GM12875 (cell line): ENCODE data around the gene CD3E.

Experiments
- H3K4me3 ChIP-seq: one replicate; pipeline ENCODE4 v1.5.1; 2011; ENCODE audit warnings: low read depth, low read length, control low read depth
- TF ChIP-seq, protein P1 (sequence below): IDR thresholded peaks from 2 replicates; pipeline ENCODE4 v1.5.1; 2011; ENCODE audit warnings: low read depth, mild to moderate bottlenecking, control low read depth, inconsistent platforms, low read length, moderate library complexity, borderline replicate concordance; ENCODE audit not compliant: insufficient read depth

Gene CD3E

DNA sequence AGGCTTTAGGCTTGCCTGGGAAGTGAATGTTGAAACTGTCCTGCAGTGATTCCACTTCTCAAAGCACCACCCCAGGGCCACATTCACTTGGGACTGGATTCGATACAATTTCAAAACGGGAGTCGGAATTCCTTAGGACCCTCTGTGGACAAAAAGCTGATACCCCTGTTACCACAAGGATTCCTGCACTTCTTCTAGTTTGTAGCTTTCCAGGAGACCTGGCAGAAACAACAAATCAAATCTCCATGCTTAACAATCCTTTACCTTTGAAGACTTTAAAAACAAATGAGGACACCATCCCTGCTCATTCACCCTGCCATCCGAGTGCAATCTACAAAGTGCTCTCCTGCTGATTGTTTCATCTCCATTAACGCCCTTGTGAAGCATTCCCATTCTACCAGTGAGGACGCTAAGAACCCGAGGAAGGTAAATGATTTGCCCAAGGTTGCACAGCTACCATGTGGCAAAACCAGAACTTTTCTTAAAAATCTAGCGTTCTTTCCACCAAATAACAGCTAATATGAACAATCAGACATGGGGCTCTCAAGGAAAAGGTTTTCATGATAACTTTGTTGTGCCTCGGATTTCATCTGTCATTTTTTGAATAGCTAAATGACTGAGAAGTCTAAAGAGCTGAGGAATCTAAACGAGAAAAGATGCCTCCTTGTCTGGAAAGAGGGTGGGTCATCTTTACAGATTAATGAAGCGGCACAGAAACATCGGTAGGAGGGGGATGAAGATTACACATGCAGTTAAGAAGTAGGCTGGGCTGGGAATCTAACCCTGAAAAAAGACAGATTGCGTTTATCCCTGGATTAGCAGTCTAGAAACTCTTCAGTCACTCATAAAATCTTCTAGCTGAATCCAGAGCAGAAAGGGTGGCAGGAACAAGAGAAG, 39.7 kb upstream of the CD3E start:
- H3K4me3 ChIP-seq: no peak overlapping the region
- TF ChIP-seq, protein P1, sequence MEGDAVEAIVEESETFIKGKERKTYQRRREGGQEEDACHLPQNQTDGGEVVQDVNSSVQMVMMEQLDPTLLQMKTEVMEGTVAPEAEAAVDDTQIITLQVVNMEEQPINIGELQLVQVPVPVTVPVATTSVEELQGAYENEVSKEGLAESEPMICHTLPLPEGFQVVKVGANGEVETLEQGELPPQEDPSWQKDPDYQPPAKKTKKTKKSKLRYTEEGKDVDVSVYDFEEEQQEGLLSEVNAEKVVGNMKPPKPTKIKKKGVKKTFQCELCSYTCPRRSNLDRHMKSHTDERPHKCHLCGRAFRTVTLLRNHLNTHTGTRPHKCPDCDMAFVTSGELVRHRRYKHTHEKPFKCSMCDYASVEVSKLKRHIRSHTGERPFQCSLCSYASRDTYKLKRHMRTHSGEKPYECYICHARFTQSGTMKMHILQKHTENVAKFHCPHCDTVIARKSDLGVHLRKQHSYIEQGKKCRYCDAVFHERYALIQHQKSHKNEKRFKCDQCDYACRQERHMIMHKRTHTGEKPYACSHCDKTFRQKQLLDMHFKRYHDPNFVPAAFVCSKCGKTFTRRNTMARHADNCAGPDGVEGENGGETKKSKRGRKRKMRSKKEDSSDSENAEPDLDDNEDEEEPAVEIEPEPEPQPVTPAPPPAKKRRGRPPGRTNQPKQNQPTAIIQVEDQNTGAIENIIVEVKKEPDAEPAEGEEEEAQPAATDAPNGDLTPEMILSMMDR: no peak

DNA sequence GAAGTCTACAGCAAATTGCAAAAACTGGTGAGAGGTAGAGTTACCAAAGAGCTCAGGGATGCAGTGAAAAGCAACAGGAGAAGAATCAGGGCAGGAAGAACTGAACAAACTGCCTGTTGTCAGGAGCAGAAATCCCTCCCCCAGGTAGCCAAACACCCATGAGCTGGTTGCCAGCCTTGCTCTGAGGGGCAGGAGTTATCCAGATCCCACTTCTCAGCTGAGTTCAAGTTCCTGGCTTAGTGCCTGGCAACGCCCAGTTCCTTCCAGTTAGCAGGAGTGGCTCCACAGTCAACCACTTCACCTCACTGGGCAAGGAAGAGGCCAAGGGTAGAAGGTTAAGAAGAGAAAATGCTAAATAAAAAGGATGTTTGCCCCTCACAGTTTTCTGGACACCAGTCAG, 38.6 kb upstream of the CD3E start:
- no peak overlapping the region for H3K4me3 ChIP-seq
- TF ChIP-seq, protein P1: no peak

DNA sequence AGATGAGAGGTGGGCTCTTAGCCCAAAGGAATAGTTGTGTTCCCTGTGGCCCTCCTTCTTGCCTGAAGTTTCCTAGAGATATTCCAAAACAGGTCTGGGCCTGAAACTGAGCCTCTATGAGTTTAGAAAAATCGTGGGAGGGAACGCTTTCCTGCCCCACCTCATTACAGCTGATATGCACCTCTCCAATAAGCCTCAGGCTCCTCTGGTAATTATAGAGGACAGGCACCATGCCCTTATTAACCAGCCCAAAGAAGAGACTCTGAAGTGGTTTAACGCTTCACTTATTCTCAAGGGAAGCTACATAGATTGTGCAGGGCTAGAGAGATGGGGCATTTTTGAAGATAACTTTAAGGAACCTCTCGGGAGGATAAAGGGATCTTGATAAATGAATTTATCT, 37.0 kb upstream of the CD3E start:
- TF ChIP-seq, protein P1: no peak
- H3K4me3 ChIP-seq: no peak overlapping the region

DNA sequence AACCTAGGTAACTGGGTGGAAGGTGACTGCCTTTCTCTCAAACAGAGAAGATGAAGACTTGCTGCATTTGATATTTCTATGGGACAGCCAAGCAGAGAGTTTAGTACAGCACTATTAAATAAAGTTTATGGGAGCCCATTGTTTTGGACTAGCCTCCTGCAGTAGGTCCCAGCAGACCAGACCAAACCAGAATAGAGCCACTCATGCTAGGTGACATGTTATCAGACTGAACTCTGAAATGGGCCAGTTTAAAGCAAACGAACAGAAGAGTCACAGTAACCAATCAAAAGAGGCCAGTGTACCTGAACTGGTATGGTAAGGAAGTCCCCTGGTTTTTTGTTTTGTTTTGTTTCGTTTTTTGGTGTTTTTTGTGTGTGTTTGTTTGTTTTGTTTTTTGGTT, 32.5 kb upstream of the CD3E start:
- no peak overlapping the region for H3K4me3 ChIP-seq
- TF ChIP-seq, protein P1: no peak

DNA sequence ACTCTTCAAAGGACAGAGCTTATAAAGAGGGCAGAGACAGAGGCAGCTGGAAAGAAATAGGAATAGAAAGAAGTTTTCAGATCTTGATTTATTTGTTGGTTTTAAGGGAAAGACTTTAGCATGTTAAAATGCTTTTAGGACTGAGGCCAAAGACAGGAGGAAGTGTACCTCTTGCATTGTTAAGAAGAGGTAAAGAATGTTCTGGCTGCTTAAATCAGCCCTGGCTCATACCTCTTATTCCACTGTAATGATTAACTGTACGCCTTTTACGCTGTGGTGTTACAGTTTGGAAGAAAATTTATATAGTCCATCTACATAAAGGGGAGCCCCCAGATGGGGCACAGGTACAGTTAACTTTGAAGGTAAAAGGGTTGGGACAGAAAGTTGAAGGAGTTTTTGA, 30.3 kb upstream of the CD3E start:
- TF ChIP-seq, protein P1: no peak
- H3K4me3 ChIP-seq: no peak overlapping the region

DNA sequence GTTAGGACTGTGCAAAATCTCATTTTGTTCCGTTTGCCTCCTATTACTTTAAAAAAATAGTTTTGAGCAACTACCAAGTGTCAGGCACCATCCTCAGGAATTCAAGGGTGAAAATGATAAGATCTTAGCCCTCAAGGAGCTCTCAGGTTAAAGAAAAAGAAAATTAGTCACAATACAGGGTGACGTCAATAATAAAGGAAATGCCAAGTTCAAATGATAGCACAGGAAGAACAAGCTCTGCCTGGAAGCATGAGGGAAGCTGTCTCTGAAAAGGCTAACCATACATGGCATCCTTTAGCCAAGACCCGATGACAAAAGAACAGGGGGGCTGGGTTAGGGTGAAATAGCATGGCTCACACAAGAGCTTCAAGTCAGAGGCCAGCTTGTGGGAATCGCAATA, 29.4 kb upstream of the CD3E start:
- H3K4me3 ChIP-seq: no peak overlapping the region
- TF ChIP-seq, protein P1: no peak

DNA sequence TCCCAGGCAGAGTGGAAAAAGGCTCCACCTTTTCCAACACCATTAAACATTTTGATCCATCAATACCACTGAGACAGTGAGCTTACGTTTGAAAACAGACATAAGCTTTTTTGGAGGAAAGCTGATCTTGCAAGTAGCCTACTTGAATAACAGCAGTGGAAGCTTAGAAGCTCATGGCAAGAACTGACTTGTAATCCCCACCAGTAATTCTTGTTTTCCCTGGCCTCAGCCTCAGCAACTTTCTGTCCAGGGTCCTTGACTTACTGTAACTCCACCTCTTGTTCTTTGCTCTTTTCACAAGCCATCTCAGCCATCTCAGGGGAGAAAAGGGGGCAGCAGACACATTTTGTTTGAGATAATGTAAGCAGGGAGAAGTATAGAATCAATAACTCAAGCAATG, 28.1 kb upstream of the CD3E start:
- no peak overlapping the region for H3K4me3 ChIP-seq
- TF ChIP-seq, protein P1: no peak
